Skeletal muscle cell (primary cell): ENCODE measurements around the gene TMEM150C.
"Not testable (repeated sequence)": the region's sequence is repeated elsewhere in the genome, so short reads cannot be mapped to it uniquely, and the experiment has no call there.

Source experiments
- DNase-seq: peaks from one replicate; pipeline ENCODE4 v3.0.0-alpha.2; 2010; ENCODE audit warnings: low read depth
- H3K4me3 ChIP-seq: 2 replicates; pipeline ENCODE4 v1.5.1; 2011; ENCODE audit warnings: low read depth, mild to moderate bottlenecking, control low read depth, low read length, moderate library complexity

TMEM150C gene

GRCh38 chr4:82577451-82577850, 15.7 kb upstream of the TMEM150C start:
- no peak overlapping the region for H3K4me3 ChIP-seq
- no peak for DNase-seq

GRCh38 chr4:82569727-82570126, 7.9 kb upstream of the TMEM150C start:
- DNase-seq: no peak
- no peak overlapping the region for H3K4me3 ChIP-seq

- H3K4me3 ChIP-seq: no peak overlapping the region
- DNase-seq: no peak
Measured at GRCh38 chr4:82569076-82569475, 7.3 kb upstream of the TMEM150C start.

GRCh38 chr4:82567444-82567843, 5.7 kb upstream of the TMEM150C start:
- H3K4me3 ChIP-seq: no peak overlapping the region
- DNase-seq: no peak

GRCh38 chr4:82562564-82562854, 721 bp upstream of the TMEM150C start:
- H3K4me3 ChIP-seq: no peak overlapping the region
- DNase-seq: no peak

GRCh38 chr4:82560853-82561785, 669 bp downstream of the TMEM150C start:
- no peak for DNase-seq
- H3K4me3 ChIP-seq: peak overlapping the region; percentile 45

GRCh38 chr4:82559735-82560120, 2.1 kb downstream of the TMEM150C start:
- no peak overlapping the region for H3K4me3 ChIP-seq
- DNase-seq: no peak

GRCh38 chr4:82559090-82559734, 2.6 kb downstream of the TMEM150C start:
- not testable (repeated sequence) for DNase-seq, H3K4me3 ChIP-seq

GRCh38 chr4:82555276-82555675, 6.5 kb downstream of the TMEM150C start:
- no peak for DNase-seq
- H3K4me3 ChIP-seq: no peak overlapping the region

GRCh38 chr4:82553020-82553419, 8.8 kb downstream of the TMEM150C start:
- no peak for DNase-seq
- no peak overlapping the region for H3K4me3 ChIP-seq

GRCh38 chr4:82551734-82552133, 10.1 kb downstream of the TMEM150C start:
- no peak overlapping the region for H3K4me3 ChIP-seq
- no peak for DNase-seq

- DNase-seq, H3K4me3 ChIP-seq: not testable (repeated sequence)
Measured at GRCh38 chr4:82547850-82548249, 13.9 kb downstream of the TMEM150C start.

GRCh38 chr4:82543131-82543530, 18.7 kb downstream of the TMEM150C start:
- no peak for DNase-seq
- H3K4me3 ChIP-seq: no peak overlapping the region

GRCh38 chr4:82542642-82543041, 19.1 kb downstream of the TMEM150C start:
- H3K4me3 ChIP-seq: no peak overlapping the region
- no peak for DNase-seq

- H3K4me3 ChIP-seq: no peak overlapping the region
- no peak for DNase-seq
Measured at GRCh38 chr4:82529322-82529721, 32.5 kb downstream of the TMEM150C start.

GRCh38 chr4:82528868-82529267, 32.9 kb downstream of the TMEM150C start:
- H3K4me3 ChIP-seq: no peak overlapping the region
- DNase-seq: no peak

- H3K4me3 ChIP-seq: no peak overlapping the region
Measured at GRCh38 chr4:82528074-82528473, 33.7 kb downstream of the TMEM150C start.

GRCh38 chr4:82525307-82525911, 36.4 kb downstream of the TMEM150C start:
- H3K4me3 ChIP-seq: no peak overlapping the region
- no peak for DNase-seq

More at GRCh38 chr4:82528074-82528473, 33.7 kb downstream of the TMEM150C start:
- no peak for DNase-seq

GRCh38 chr4:82524570-82525152, 37.1 kb downstream of the TMEM150C start:
- no peak for DNase-seq
- H3K4me3 ChIP-seq: no peak overlapping the region

- DNase-seq: no peak
- H3K4me3 ChIP-seq: no peak overlapping the region
Measured at GRCh38 chr4:82523179-82523578, 38.6 kb downstream of the TMEM150C start.
